AG04450 (cell line): Measurements from ENCODE around the gene ZDHHC11B. TPM values are rescaled to one million over a fixed set of nuclear protein-coding genes. Genes with fewer than 3 reads are reported as not detected.

ENCODE experiments used
- CTCF ChIA-PET: fragments of 300-600, 350-600 bp; formaldehyde crosslinking; extraction: SDS; loops from one replicate; lab custom pipeline; 2022; ENCODE audit warnings: antibody characterized with exemption, inconsistent platforms; lab: Charles Lee
- POLR2A ChIA-PET: fragments of 350-600 bp; formaldehyde crosslinking; extraction: SDS; loops from one replicate; lab custom pipeline; 2021; ENCODE audit warnings: antibody characterized with exemption, inconsistent platforms; lab: Yijun Ruan, JAX
- DNase-seq: peaks from one replicate; pipeline ENCODE4 v3.0.0-alpha.2; 2011; ENCODE audit warnings: low read depth, low spot score
- H3K27ac ChIP-seq: one replicate; pipeline ENCODE4 v1.5.1; 2012; ENCODE audit warnings: low read depth, low read length, control low read depth
- H3K27me3 ChIP-seq: one replicate; pipeline ENCODE4 v1.6.0; 2012; ENCODE audit warnings: low read length; ENCODE audit not compliant: control insufficient read depth, insufficient read depth
- H3K4me3 ChIP-seq: 2 replicates; pipeline ENCODE4 v1.5.1; 2011; ENCODE audit warnings: mild to moderate bottlenecking, low read depth, low read length, control low read depth
- H3K9me3 ChIP-seq: 2 replicates; pipeline ENCODE4 v1.5.1; 2012; ENCODE audit warnings: low read length; ENCODE audit not compliant: control insufficient read depth, insufficient read depth
- polyA plus RNA-seq: library from polyadenylated mRNA; depleted of rRNA; stranded (reverse); fragments of >200 nt; gene quantifications from 2 replicates; pipeline ENCODE4 v1.2.3, GENCODE V29; 2011
- TF ChIP-seq, protein P1 (sequence below): IDR thresholded peaks from 2 replicates; pipeline ENCODE4 v1.5.1; 2011; ENCODE audit warnings: low read depth, low read length, control low read depth, inconsistent platforms

The ZDHHC11B gene
- polyA plus RNA-seq, 1 experiment, result not detected

GRCh38 chr5:759781-760362 lies 24.7 kb downstream of the ZDHHC11B start:
- H3K27me3 ChIP-seq, result peaks cover 12% of the 10 kb centered on the region
- H3K9me3 ChIP-seq, result peaks cover 8% of the 10 kb centered on the region; the same call in 1 of the 2 replicates
- H3K4me3 ChIP-seq, result no peak overlapping the region
- DNase-seq, result no peak
- TF ChIP-seq, protein P1, sequence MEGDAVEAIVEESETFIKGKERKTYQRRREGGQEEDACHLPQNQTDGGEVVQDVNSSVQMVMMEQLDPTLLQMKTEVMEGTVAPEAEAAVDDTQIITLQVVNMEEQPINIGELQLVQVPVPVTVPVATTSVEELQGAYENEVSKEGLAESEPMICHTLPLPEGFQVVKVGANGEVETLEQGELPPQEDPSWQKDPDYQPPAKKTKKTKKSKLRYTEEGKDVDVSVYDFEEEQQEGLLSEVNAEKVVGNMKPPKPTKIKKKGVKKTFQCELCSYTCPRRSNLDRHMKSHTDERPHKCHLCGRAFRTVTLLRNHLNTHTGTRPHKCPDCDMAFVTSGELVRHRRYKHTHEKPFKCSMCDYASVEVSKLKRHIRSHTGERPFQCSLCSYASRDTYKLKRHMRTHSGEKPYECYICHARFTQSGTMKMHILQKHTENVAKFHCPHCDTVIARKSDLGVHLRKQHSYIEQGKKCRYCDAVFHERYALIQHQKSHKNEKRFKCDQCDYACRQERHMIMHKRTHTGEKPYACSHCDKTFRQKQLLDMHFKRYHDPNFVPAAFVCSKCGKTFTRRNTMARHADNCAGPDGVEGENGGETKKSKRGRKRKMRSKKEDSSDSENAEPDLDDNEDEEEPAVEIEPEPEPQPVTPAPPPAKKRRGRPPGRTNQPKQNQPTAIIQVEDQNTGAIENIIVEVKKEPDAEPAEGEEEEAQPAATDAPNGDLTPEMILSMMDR, result no peak
- ChIA-PET CTCF (no interaction called here), POLR2A (no interaction called here)
- H3K27ac ChIP-seq, result no peak overlapping the region

DNA sequence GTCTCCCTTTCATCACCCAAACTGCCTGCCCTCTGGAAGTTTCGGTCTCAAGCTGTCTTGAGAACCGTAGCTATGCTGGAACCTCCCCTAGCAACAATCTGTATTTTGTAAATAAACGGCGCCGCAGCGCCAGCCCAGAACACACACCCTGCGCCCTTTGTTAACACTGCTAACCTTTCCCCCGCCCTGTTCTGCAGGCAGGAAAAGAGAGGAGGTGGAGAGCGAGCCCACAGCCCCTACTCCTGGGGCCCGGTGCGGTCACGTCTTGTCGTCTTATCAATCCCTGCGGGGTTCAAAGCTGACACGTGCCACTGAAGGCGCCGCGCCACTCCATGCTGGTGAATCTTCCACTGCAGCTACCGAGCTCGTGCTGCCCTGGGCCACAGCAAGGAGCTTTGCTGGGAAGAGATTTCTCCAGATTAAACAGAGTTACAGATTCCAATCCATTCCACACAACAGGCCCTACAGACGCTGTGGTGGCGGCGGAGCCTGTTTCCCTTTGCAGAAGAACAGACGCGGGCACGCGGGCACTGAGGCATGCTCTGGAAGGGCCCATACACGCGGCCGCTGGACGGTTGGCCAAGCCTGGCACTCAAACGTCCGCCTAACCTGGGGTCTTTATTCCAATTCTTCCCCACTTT lies 25.3 kb downstream of the ZDHHC11B start:
- Histone ChIP-seq H3K27me3 (peaks cover 12% of the 10 kb centered on the region), H3K27ac (no peak overlapping the region), H3K9me3 (peaks cover 4% of the 10 kb centered on the region; the same call in 1 of the 2 replicates), H3K4me3 (no peak overlapping the region)
- POLR2A ChIA-PET, result no interaction called here
- TF ChIP-seq, protein P1, result no peak
- no peak for DNase-seq
- CTCF ChIA-PET, result no interaction called here

DNA sequence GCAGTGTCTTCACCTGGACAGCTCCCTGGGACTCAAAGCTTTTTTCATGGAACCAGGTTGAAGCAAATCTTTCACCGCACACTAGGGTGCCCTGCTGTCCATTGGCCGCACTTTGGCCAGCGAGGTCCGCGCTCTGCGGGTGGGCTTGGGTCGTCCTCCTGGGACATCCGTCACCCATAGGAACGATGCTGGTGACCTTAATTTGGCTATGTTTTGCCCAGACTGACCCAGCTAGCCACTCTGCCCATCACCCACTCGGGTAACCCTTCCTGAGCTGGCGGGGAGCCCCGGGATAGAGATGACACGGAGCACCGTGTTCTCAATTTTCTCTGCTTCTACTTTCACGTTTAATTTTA lies 25.9 kb downstream of the ZDHHC11B start:
- Histone ChIP-seq H3K27me3 (peaks cover 12% of the 10 kb centered on the region), H3K9me3 (no peaks in the 10 kb centered on the region; the same call in 1 of the 2 replicates), H3K27ac (no peak overlapping the region), H3K4me3 (no peak overlapping the region)
- POLR2A ChIA-PET, result no interaction called here
- TF ChIP-seq, protein P1, result no peak
- no peak for DNase-seq
- CTCF ChIA-PET, result no interaction called here

GRCh38 chr5:757931-758697 lies 26.4 kb downstream of the ZDHHC11B start:
- no peak overlapping the region for H3K27ac ChIP-seq
- CTCF ChIA-PET, result no interaction called here
- no peak for DNase-seq
- TF ChIP-seq, protein P1, result no peak
- H3K9me3 ChIP-seq, result no peaks in the 10 kb centered on the region; the same call in 1 of the 2 replicates
- no peak overlapping the region for H3K4me3 ChIP-seq
- H3K27me3 ChIP-seq, result peaks cover 12% of the 10 kb centered on the region
- POLR2A ChIA-PET, result no interaction called here
